Loucy (cell line): ENCODE data around the gene SLC10A7.

Source experiments
- EZH2phosphoT487 ChIP-seq: fragments of 200-600 bp; IDR thresholded peaks from 2 replicates; pipeline ENCODE4 v1.6.1; 2018; ENCODE audit warnings: antibody characterized with exemption, mild to moderate bottlenecking, moderate library complexity, borderline replicate concordance
- TF ChIP-seq, protein P1 (sequence below): fragments of 200-600 bp; sonication (generic); conservative IDR thresholded peaks from 2 replicates; pipeline ENCODE4 v1.5.1; 2014; ENCODE audit warnings: mild to moderate bottlenecking, antibody characterized with exemption, low read length

GRCh38 chr4:146445198-146446150 is 76.3 kb downstream of the SLC10A7 start:
- TF ChIP-seq, protein P1, sequence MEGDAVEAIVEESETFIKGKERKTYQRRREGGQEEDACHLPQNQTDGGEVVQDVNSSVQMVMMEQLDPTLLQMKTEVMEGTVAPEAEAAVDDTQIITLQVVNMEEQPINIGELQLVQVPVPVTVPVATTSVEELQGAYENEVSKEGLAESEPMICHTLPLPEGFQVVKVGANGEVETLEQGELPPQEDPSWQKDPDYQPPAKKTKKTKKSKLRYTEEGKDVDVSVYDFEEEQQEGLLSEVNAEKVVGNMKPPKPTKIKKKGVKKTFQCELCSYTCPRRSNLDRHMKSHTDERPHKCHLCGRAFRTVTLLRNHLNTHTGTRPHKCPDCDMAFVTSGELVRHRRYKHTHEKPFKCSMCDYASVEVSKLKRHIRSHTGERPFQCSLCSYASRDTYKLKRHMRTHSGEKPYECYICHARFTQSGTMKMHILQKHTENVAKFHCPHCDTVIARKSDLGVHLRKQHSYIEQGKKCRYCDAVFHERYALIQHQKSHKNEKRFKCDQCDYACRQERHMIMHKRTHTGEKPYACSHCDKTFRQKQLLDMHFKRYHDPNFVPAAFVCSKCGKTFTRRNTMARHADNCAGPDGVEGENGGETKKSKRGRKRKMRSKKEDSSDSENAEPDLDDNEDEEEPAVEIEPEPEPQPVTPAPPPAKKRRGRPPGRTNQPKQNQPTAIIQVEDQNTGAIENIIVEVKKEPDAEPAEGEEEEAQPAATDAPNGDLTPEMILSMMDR: no peak
- no peak for TF ChIP-seq EZH2phosphoT487
